Stomach smooth muscle (tissue), 2 donors: ENCODE results near the gene PAIP1.
A peak's percentile ranks its signal among the peaks of the same experiment; 100 is the strongest.
"Not testable (repeated sequence)": the region's sequence is repeated elsewhere in the genome, so short reads cannot be mapped to it uniquely, and the experiment has no call there.

ENCODE experiments used
- H3K27ac ChIP-seq: one replicate; pipeline ENCODE4 v1.7.0; 2013; ENCODE audit warnings: mild to moderate bottlenecking, low read length, inconsistent platforms
- H3K27me3 ChIP-seq, 2 donors: one replicate each; pipeline ENCODE4 v1.7.0; 2013; ENCODE audit warnings: low read length in 2 of 2; ENCODE audit not compliant: insufficient read depth in 2 of 2, control insufficient read depth in 1 of 2
- H3K36me3 ChIP-seq, 2 donors: one replicate each; pipeline ENCODE4 v1.7.0; 2013; ENCODE audit warnings: low read length in 2 of 2; ENCODE audit not compliant: control insufficient read depth in 2 of 2, insufficient read depth in 2 of 2
- H3K4me1 ChIP-seq: one replicate; pipeline ENCODE4 v1.7.0; 2013; ENCODE audit warnings: low read length; ENCODE audit not compliant: control insufficient read depth, insufficient read depth
- H3K4me3 ChIP-seq, 2 donors: one replicate each; pipeline ENCODE4 v1.7.0; 2013; ENCODE audit warnings: low read length in 2 of 2
- H3K9ac ChIP-seq, 2 donors: one replicate each; pipeline ENCODE4 v1.7.0; 2013; ENCODE audit warnings: low read length in 2 of 2, mild to moderate bottlenecking in 1 of 2
- H3K9me3 ChIP-seq, 2 donors: one replicate each; pipeline ENCODE4 v1.7.0; 2013; ENCODE audit warnings: low read length in 2 of 2; ENCODE audit not compliant: control insufficient read depth in 2 of 2
- donor health status: healthy.
- donor health status: Pancreatic carcinoma.

The PAIP1 gene

DNA sequence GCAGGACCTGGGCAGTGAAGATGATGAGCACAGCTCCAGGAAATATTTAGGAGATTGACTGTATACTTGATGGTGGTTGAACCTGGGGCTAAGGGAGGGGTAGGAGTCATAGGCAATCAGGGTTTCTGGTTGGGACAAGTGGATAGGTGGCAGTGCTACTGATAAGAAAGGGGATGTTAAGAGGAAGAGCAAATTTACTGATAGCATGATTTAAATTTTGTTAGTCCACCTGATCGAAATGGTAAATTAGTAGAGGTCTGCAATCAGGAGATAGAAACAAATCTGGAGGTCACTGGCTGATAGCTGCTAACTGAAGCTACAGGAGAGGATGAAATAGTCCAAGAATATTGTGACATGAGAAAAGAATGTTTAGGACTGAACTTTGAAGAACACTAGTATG, 36.3 kb downstream of the PAIP1 start:
- no peak overlapping the region for H3K9ac ChIP-seq
- no peaks in the 10 kb centered on the region for H3K9me3 ChIP-seq
- no peaks in the 10 kb centered on the region for H3K4me1 ChIP-seq
- H3K27ac ChIP-seq, result no peak overlapping the region
- no peaks in the 10 kb centered on the region for H3K27me3 ChIP-seq
- H3K4me3 ChIP-seq, result no peak overlapping the region
- peaks cover 9 to 10% of the 10 kb centered on the region in 2 donors for H3K36me3 ChIP-seq

DNA sequence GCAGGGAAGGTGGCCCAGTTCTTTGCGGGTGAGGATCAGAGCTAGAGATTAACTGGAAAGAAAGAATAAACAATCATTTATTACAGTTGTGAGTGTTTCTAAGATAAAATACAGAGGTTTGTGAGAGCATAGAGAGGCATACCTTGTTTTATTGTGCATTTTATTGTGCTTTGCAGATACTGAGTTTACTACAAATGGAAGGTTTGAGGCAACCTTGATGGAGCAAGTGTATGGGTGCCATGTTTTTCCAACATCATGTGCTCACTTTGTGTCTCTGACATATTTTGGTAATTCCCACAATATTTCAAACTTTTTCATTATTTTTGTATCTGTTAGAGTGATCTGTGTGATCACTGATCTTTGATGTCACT, 41.2 kb downstream of the PAIP1 start:
- peak overlapping the region; percentile 81 to 85 for H3K4me3 ChIP-seq
- no peaks in the 10 kb centered on the region for H3K36me3 ChIP-seq
- no peaks in the 10 kb centered on the region for H3K27me3 ChIP-seq
- H3K4me1 ChIP-seq, result no peaks in the 10 kb centered on the region
- H3K27ac ChIP-seq, result peak overlapping the region; percentile 93
- H3K9me3 ChIP-seq, result no peaks in the 10 kb centered on the region
- peak overlapping the region; percentile 86 to 93 for H3K9ac ChIP-seq

DNA sequence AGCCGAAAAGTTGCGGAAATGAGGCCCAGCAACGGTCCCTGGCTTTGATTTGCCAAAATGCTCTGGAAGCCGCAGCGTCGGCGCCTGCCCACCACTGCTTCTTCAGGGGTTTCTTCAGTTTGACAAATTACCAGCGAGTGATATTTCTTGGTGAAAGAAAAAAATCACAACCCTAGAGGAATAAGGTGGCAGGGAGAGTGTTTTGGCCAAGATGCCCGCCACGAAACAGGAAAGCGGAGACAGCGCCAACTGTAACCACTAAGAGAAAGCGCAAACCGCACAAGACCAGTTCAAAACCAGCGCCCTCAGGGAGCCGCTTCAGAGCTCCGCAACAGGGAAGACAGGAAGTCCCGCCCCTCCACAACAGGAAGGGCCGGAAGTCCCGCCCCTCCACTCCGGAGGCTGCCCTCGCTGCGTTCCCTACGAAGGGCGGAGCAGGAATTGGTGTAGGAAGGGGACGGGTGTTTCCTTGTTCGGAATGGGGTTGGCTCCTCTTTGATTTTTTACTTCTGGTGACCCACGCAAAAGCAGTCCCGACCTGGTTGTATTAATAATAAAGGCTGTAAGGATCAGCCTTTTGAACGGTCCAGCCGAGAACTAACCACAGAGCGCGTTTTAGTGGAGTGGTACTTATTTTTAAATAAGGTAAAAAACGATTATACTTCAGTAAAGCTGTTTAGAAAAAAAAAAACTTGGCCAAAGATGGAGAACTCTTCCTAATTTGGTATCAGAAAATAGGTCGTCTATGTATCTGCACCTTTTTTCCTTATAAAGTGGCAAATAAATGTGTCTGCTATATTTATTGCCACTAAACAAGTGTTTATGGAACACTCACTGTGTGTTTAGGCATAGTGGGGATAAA, 41.8 kb downstream of the PAIP1 start, which contains the start of gene C5orf34:
TSS of gene C5orf34 (minus strand) at position 333 of the 862 bp plus-strand sequence. CDS start 5,809 bp downstream, outside the sequence.
- H3K27me3 ChIP-seq, result no peaks in the 10 kb centered on the region
- H3K9ac ChIP-seq, result peak within 1 kb of the TSS; percentile 86 to 93
- H3K4me1 ChIP-seq, result no peaks in the 10 kb centered on the region
- H3K9me3 ChIP-seq, result no peaks in the 10 kb centered on the region
- H3K36me3 ChIP-seq, result no peaks in the 10 kb centered on the region
- peak within 1 kb of the TSS; percentile 81 to 85 for H3K4me3 ChIP-seq
- H3K27ac ChIP-seq, result peak within 1 kb of the TSS; percentile 93

DNA sequence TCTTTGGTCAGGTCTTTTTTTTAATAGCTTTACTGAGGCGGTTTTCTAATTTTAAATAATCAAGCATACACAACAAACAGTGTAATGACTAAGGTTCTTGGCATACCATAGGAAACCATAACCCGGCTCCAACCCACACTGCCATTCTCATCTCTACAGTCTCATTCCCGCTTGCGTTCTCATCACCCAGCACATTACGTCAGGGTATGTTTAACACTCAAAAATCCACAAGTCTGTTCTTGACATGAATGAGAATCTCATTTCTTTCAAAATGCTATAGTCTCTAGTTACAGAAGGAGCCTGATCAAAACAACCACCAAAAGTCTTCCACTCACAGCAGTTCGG, 42.4 kb downstream of the PAIP1 start:
- Histone ChIP-seq H3K4me3 (peak overlapping the region; percentile 81 to 85), H3K36me3 (no peaks in the 10 kb centered on the region), H3K27me3 (no peaks in the 10 kb centered on the region), H3K9ac (peak overlapping the region; percentile 86 to 93), H3K27ac (peak overlapping the region; percentile 93), H3K9me3 (no peaks in the 10 kb centered on the region), H3K4me1 (no peaks in the 10 kb centered on the region)

DNA sequence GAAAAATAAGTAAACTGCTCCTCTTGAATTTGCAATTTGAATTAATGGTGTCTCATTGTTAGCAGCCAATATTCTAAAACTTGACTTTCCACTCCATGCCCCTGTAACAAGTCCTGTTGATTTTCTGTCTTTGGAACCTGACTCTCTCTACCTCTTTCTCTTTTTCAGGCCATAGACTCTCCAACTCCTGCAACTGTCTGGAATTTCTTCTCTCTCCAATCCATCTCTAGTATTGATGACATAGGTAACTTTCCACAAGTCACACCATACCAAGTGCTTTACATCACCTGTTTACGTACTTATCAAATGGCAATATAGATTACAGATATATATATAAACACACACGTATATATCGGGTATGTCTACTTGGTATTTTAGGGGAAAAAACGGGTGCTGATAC, 42.9 kb downstream of the PAIP1 start:
- H3K36me3 ChIP-seq, result no peaks in the 10 kb centered on the region
- H3K27ac ChIP-seq, result no peak overlapping the region
- peak overlapping the region; percentile 81 to 85 for H3K4me3 ChIP-seq
- H3K9ac ChIP-seq, result peak overlapping the region; percentile 86 to 93
- H3K4me1 ChIP-seq, result no peaks in the 10 kb centered on the region
- no peaks in the 10 kb centered on the region for H3K9me3 ChIP-seq
- no peaks in the 10 kb centered on the region for H3K27me3 ChIP-seq

DNA sequence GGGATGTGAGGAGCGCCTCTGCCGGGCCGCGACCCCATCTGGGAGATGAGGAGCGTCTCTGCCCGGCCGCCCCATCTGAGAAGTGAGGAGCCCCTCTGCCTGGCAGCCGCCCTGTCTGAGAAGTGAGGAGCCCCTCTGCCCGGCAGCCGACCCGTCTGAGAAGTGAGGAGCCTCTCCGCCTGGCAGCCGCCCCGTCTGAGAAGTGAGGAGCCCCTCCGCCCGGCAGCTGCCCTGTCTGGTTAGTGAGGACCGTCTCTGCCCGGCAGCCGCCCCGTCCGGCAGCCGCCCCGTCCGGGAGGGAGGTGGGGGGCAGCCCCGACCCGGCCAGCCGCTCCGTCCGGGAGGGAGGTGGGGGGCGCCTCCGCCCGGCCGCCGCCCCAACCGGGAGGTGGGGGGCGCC, 45.8 kb downstream of the PAIP1 start:
- H3K27ac ChIP-seq, H3K4me3 ChIP-seq, H3K9me3 ChIP-seq, H3K4me1 ChIP-seq, H3K36me3 ChIP-seq, H3K27me3 ChIP-seq, H3K9ac ChIP-seq: not testable (repeated sequence)

DNA sequence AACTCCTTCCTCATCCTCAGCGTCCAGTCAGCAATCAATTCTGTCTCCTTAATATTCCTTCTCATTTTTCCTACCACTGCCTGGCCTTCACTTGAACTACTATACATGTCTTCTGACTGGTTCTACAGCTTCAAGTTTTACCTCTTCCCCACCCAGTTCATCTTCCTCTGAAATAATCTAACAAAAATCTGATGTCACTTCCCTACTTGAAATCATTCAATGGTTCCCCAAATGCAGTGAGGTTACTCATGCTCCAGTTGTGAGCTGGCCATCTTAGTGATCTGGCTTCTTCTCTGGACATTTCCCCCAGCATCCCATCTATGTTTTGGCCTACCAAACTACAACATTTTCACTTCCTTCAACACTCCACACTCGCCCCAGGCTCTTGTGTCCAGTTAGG, 58.3 kb downstream of the PAIP1 start:
- Histone ChIP-seq H3K27ac (no peak overlapping the region), H3K36me3 (no peaks in the 10 kb centered on the region), H3K9me3 (no peaks in the 10 kb centered on the region), H3K4me1 (no peaks in the 10 kb centered on the region), H3K4me3 (no peak overlapping the region), H3K27me3 (no peaks in the 10 kb centered on the region), H3K9ac (no peak overlapping the region)

DNA sequence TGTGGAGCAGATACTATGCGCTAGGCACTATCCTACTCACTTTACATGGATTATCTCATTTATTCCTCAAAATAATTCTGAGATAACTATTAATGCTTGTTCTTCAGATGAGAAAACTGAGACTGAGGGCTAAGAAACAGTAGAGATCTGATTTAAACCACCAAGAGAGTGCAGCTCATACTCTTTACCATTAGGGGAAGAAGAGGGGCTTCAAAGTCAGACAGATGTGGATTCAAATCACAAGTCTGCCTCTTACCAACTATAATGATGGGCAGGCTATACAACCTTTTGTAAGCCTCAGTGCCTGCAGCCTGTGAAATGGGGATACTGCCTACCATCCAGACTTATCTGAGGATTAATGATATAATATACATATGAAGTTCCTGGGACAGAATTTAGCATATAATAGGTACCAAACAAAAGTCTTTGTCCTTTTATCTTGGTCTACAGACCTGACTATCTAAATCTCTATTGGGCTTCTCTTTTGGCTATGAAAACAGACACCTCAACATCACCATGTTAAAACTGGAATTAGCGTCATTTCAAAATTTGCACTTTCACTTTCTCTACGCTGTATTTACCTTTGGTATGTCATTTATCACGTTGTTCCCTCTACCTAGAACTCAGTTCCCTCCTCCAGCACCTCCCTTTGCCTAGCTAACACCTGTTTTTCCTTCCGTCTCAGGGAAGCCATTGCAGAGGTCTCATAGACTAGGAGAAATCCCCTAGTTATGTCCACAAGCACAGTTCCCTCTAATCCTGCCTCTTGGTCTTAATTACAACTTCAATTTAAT, 59.4 kb downstream of the PAIP1 start:
- no peak overlapping the region for H3K9ac ChIP-seq
- no peaks in the 10 kb centered on the region for H3K4me1 ChIP-seq
- no peak overlapping the region for H3K4me3 ChIP-seq
- H3K27ac ChIP-seq, result no peak overlapping the region
- no peaks in the 10 kb centered on the region for H3K27me3 ChIP-seq
- no peaks in the 10 kb centered on the region for H3K9me3 ChIP-seq
- H3K36me3 ChIP-seq, result no peaks in the 10 kb centered on the region

DNA sequence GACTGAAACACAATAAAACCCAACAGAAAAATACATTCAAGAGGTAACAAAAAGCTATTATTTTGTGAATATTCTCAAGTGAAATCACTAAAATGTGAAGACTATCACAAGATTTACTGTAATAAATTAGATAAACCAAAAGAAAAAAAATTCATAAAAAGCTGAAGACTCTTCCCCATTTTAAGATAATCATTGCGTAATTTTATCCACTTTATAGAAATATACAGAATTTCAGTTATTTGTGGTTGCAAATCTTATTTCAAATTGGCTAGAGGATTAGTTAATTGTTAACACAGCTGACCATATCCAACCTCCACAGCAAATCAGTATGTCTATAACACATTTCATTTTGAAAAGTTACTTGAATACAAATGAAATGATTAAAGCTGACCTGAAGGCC, 65.6 kb downstream of the PAIP1 start:
- Histone ChIP-seq H3K9me3 (no peaks in the 10 kb centered on the region), H3K36me3 (no peaks in the 10 kb centered on the region), H3K27me3 (no peaks in the 10 kb centered on the region), H3K4me1 (no peaks in the 10 kb centered on the region), H3K4me3 (no peak overlapping the region), H3K9ac (no peak overlapping the region), H3K27ac (no peak overlapping the region)

DNA sequence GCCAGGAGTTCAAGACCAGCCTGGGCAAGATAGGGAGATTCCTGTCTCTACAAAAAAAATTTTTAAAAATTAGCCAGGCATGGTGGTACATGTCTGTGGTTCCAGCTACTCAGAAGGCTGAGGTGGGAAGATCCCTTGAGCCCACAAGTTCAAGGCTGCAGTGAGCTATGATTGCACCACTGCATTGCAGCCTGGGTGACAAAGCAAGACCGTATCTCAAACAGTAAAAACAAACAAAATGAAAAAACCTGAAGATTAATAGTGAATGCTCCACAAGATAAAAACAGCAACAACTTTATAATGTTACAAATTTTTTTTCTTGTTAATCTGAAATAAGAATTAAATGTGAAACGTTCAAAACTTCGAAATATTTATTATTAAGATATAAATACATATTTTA, 70.5 kb downstream of the PAIP1 start:
- H3K4me3 ChIP-seq, result no peak overlapping the region
- no peak overlapping the region for H3K9ac ChIP-seq

DNA sequence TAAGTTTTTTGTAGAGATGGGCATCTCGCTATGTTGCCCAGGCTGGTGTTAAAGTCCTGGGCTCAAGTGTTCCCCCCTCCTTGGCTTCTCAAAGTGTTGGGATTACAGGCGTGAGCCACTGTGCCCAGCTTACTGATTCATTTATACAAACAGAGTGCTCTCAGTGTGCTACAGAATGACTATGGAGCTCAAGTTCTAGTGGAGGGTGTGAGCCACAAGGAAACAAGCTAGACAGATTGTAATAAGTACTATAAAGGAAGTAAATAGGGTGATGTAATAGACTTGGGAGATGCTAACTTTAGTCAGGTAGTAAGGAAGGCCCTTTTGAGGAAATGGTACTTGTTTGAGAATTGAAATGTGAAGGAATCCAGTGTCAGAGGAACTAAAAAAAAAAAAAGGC, 71.5 kb downstream of the PAIP1 start:
- Histone ChIP-seq H3K36me3 (no peaks in the 10 kb centered on the region), H3K9me3 (no peaks in the 10 kb centered on the region), H3K9ac (no peak overlapping the region), H3K27ac (no peak overlapping the region), H3K4me3 (no peak overlapping the region), H3K27me3 (no peaks in the 10 kb centered on the region), H3K4me1 (peaks cover 14% of the 10 kb centered on the region)

More for the DNA sequence above, 70.5 kb downstream of the PAIP1 start:
- Histone ChIP-seq H3K9me3 (no peaks in the 10 kb centered on the region), H3K27ac (no peak overlapping the region), H3K4me1 (peaks cover 14% of the 10 kb centered on the region), H3K36me3 (no peaks in the 10 kb centered on the region), H3K27me3 (no peaks in the 10 kb centered on the region)
